ENCODE results near the gene BIN2. TPM values are rescaled to one million over a fixed set of nuclear protein-coding genes. Genes with fewer than 3 reads are reported as not detected.

Gene BIN2
- total and polyA plus RNA-seq, 2 of the 13 experiments (the other 11 are each of a cell fraction or from before 2014, with no cell fraction given): not detected

GRCh38 chr12:51247523-51248206 lies 76.3 kb downstream of the BIN2 start:
- 79% methylated on average over 10 of the region's 14 CpGs for WGBS (ENCODE audit: low lambda C conversion rate)
- no TSS peak for BruUV-seq (replicated peaks)
- TF ChIP-seq ERF (CRISPR knock-in tag; IDR thresholded peaks at IDR 0.05): no peak
- no peak for TF ChIP-seq ZNF557 (CRISPR knock-in tag; IDR thresholded peaks at IDR 0.05)
- TF ChIP-seq ZNF558 (CRISPR knock-in tag; IDR thresholded peaks at IDR 0.05; ENCODE audit: borderline replicate concordance): no peak
- TF ChIP-seq ZNF296 (CRISPR knock-in tag; conservative IDR thresholded peaks at IDR 0.05): no peak
- TF ChIP-seq, protein P1, sequence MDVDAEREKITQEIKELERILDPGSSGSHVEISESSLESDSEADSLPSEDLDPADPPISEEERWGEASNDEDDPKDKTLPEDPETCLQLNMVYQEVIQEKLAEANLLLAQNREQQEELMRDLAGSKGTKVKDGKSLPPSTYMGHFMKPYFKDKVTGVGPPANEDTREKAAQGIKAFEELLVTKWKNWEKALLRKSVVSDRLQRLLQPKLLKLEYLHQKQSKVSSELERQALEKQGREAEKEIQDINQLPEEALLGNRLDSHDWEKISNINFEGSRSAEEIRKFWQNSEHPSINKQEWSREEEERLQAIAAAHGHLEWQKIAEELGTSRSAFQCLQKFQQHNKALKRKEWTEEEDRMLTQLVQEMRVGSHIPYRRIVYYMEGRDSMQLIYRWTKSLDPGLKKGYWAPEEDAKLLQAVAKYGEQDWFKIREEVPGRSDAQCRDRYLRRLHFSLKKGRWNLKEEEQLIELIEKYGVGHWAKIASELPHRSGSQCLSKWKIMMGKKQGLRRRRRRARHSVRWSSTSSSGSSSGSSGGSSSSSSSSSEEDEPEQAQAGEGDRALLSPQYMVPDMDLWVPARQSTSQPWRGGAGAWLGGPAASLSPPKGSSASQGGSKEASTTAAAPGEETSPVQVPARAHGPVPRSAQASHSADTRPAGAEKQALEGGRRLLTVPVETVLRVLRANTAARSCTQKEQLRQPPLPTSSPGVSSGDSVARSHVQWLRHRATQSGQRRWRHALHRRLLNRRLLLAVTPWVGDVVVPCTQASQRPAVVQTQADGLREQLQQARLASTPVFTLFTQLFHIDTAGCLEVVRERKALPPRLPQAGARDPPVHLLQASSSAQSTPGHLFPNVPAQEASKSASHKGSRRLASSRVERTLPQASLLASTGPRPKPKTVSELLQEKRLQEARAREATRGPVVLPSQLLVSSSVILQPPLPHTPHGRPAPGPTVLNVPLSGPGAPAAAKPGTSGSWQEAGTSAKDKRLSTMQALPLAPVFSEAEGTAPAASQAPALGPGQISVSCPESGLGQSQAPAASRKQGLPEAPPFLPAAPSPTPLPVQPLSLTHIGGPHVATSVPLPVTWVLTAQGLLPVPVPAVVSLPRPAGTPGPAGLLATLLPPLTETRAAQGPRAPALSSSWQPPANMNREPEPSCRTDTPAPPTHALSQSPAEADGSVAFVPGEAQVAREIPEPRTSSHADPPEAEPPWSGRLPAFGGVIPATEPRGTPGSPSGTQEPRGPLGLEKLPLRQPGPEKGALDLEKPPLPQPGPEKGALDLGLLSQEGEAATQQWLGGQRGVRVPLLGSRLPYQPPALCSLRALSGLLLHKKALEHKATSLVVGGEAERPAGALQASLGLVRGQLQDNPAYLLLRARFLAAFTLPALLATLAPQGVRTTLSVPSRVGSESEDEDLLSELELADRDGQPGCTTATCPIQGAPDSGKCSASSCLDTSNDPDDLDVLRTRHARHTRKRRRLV (CRISPR knock-in tag; IDR thresholded peaks at IDR 0.05): no peak
- TF ChIP-seq CREBL2 (CRISPR knock-in tag; IDR thresholded peaks at IDR 0.05; ENCODE audit: borderline replicate concordance): no peak
- TF ChIP-seq ZNF496 (CRISPR knock-in tag; IDR thresholded peaks at IDR 0.05; ENCODE audit: insufficient replicate concordance): no peak
- no peak for TF ChIP-seq U2AF2 (IDR thresholded peaks at IDR 0.05; ENCODE audit: low read depth, low read length)
- no peak for TF ChIP-seq REPIN1 (CRISPR knock-in tag; IDR thresholded peaks at IDR 0.05; ENCODE audit: borderline replicate concordance, low read depth)
- no peak for TF ChIP-seq NFRKB (IDR thresholded peaks at IDR 0.05)
- no peak for TF ChIP-seq ZNF678 (CRISPR knock-in tag; IDR thresholded peaks at IDR 0.05)
- TF ChIP-seq ZNF788 (CRISPR knock-in tag; IDR thresholded peaks at IDR 0.05; ENCODE audit: borderline replicate concordance): no peak
- Histone ChIP-seq H3K4me3 (replicated peaks in 1 of 3; ENCODE audit: insufficient read depth in 1 of 3, low read depth in 2 of 3, low read length in 3 of 3) (no peak overlapping the region), H4K20me1 (ENCODE audit: insufficient read depth, low read length) (no peaks in the 10 kb centered on the region), H3K27me3 (ENCODE audit: control insufficient read depth in 1 of 2, insufficient read depth in 2 of 2, low read length in 2 of 2) (no peaks in the 10 kb centered on the region), H3K9ac (ENCODE audit: insufficient read depth, low read depth, low read length) (no peak overlapping the region), H3K27ac (ENCODE audit: extremely low read length, insufficient read depth, low read length) (peak overlapping the region; percentile 20), H2AFZ (ENCODE audit: low read length) (no peak overlapping the region), H3K4me1 (ENCODE audit: insufficient read depth, low read length) (peaks cover 23% of the 10 kb centered on the region), H3K36me3 (replicated peaks in 1 of 2; ENCODE audit: control insufficient read depth in 1 of 2, insufficient read depth in 2 of 2, low read length in 2 of 2) (peaks cover 6% of the 10 kb centered on the region in 2 experiments; a peak in 4 of 5 replicates), H3K4me2 (ENCODE audit: low read depth, low read length) (no peak overlapping the region), H3K9me3 (ENCODE audit: low read length) (no peaks in the 10 kb centered on the region), H3K79me2 (ENCODE audit: insufficient read depth, low read length) (no peaks in the 10 kb centered on the region)
- intact Hi-C loops (cut with micrococcal nuclease; ENCODE audit: unreplicated experiment) (loop anchor here (10.0 kb wide), 1 partner anchor 203 kb away; the partner anchor contains the start of gene LETMD1), in situ Hi-C loops (cut with HindIII; ENCODE audit: extremely low pct_ligation_motif_present, low pct_unique_long_range_greater_than_20kb) (no loop called here)
- CTCF ChIA-PET (ENCODE audit: low intra/inter-chr PET ratio, low total read pairs): no interaction called here
- DNase-seq (ENCODE audit: low spot score) (no peak), ATAC-seq (peak; percentile 30), FAIRE-seq (no peak)
- POLR2A ChIA-PET: interaction anchor here (1.4 to 1.5 kb wide), 2 partner anchors 9 to 30 kb away, joined by 5 to 7 read pairs; partner anchors contain the start of genes DAZAP2 and POU6F1

Measured in HepG2 (cell line).